Endodermal cell (in vitro differentiated cells): ENCODE data around the gene MAST2. TPM values are rescaled to one million over a fixed set of nuclear protein-coding genes. Genes with fewer than 3 reads are reported as not detected.

ENCODE experiments used
- DNase-seq: peaks from one replicate; pipeline ENCODE4 v3.0.0-alpha.2; 2017
- H3K27ac ChIP-seq: 2 replicates; pipeline ENCODE4 v1.5.1; 2013; ENCODE audit warnings: mild to moderate bottlenecking, low read depth, low read length, moderate library complexity
- H3K27me3 ChIP-seq: 2 replicates; pipeline ENCODE4 v1.6.1; 2013; ENCODE audit warnings: mild to moderate bottlenecking, low read length, moderate library complexity; ENCODE audit not compliant: insufficient read depth, control insufficient read depth, poor library complexity, severe bottlenecking
- H3K36me3 ChIP-seq: 2 replicates; pipeline ENCODE4 v1.7.0; 2013; ENCODE audit warnings: mild to moderate bottlenecking, low read length, moderate library complexity; ENCODE audit not compliant: control insufficient read depth, insufficient read depth
- H3K4me1 ChIP-seq: one replicate; pipeline ENCODE4 v1.7.0; 2013; ENCODE audit warnings: low read length; ENCODE audit not compliant: control insufficient read depth, insufficient read depth
- H3K4me3 ChIP-seq: 2 replicates; pipeline ENCODE4 v1.5.1; 2013; ENCODE audit warnings: mild to moderate bottlenecking, low read length, moderate library complexity
- H3K9ac ChIP-seq: 2 replicates; pipeline ENCODE4 v1.6.1; 2013; ENCODE audit warnings: mild to moderate bottlenecking, low read length, moderate library complexity; ENCODE audit not compliant: poor library complexity, severe bottlenecking; ENCODE audit errors: extremely low read depth
- H3K9me3 ChIP-seq: 2 replicates; pipeline ENCODE4 v1.6.1; 2013; ENCODE audit warnings: mild to moderate bottlenecking, low read length, moderate library complexity; ENCODE audit not compliant: control insufficient read depth
- H3K27ac Mint-ChIP-seq: 2 replicates; pipeline ENCODE4 v1.8.0; 2020; ENCODE audit warnings: mixed read lengths
- H3K27me3 Mint-ChIP-seq: 2 replicates; pipeline ENCODE4 v1.8.0; 2021; ENCODE audit warnings: mild to moderate bottlenecking, mixed read lengths; ENCODE audit not compliant: insufficient read depth
- H3K36me3 Mint-ChIP-seq: 2 replicates; pipeline ENCODE4 v1.8.0; 2020; ENCODE audit warnings: low read depth, mixed read lengths
- H3K4me1 Mint-ChIP-seq: 2 replicates; pipeline ENCODE4 v1.8.0; 2020; ENCODE audit warnings: mixed read lengths
- H3K4me3 Mint-ChIP-seq: 2 replicates; pipeline ENCODE4 v1.8.0; 2020; ENCODE audit warnings: mild to moderate bottlenecking, moderate library complexity, mixed read lengths
- H3K9me3 Mint-ChIP-seq: 2 replicates; pipeline ENCODE4 v1.8.0; 2020; ENCODE audit warnings: mild to moderate bottlenecking, mixed read lengths
- CTCF ChIP-seq: fragments of 200-600 bp; sonication (generic); conservative IDR thresholded peaks from 2 replicates; pipeline ENCODE4 v1.5.0; 2021; ENCODE audit warnings: antibody characterized with exemption, mild to moderate bottlenecking
- WGBS, 2 experiments: methylation state at CpG; one replicate each; pipeline versions ENCODE4 v1.1.5 to v1.1.7; 2013; ENCODE audit warnings: missing lambda C conversion rate in 2 of 2, mixed read lengths in 1 of 2; ENCODE audit not compliant: insufficient coverage in 1 of 2, insufficient read length in 1 of 2; 5-methylcytosine and 5-hydroxymethylcytosine counted together
- total RNA-seq, 2 donors: library from RNA; stranded (reverse); fragmentation: NEBNext Ultra II Directional in 1 of 2; extraction: Animal tissue kit (Norgen Biotek cat#: 25700) in 1 of 2; gene quantifications; 2 replicates in 1 of 2; 3 replicates in 1 of 2; pipeline ENCODE4 v1.2.1, GENCODE V29; 2021

The MAST2 gene
- total RNA-seq, 2 donors from 2014 or later: 46.3 to 60.7 TPM

- no peak for TF ChIP-seq CTCF
- Histone ChIP-seq H3K9ac (no peak overlapping the region), H3K27ac (no peak overlapping the region), H3K4me3 (no peak overlapping the region), H3K9me3 (no peaks in the 10 kb centered on the region), H3K36me3 (peaks cover 36% of the 10 kb centered on the region), H3K27me3 (no peaks in the 10 kb centered on the region), H3K4me1 (no peaks in the 10 kb centered on the region)
- Mint-ChIP-seq H3K9me3 (no peaks in the 10 kb centered on the region), H3K27ac (no peak overlapping the region), H3K4me3 (no peak overlapping the region), H3K4me1 (peaks cover 2% of the 10 kb centered on the region), H3K36me3 (peaks cover 35% of the 10 kb centered on the region), H3K27me3 (no peaks in the 10 kb centered on the region)
- no peak for DNase-seq
- WGBS, 2 experiments: 100% methylated on average over 1 of the region's 1 CpG; no CpG with 5 or more reads in 1 of the 2 experiments
Observed at GRCh38 chr1:46064708-46065107, 261.3 kb downstream of the MAST2 start.

- H3K4me1 Mint-ChIP-seq: peaks cover 2% of the 10 kb centered on the region
- peaks cover 32% of the 10 kb centered on the region for H3K36me3 Mint-ChIP-seq
- Histone ChIP-seq H3K36me3 (peaks cover 37% of the 10 kb centered on the region), H3K9ac (no peak overlapping the region), H3K27me3 (no peaks in the 10 kb centered on the region), H3K9me3 (no peaks in the 10 kb centered on the region), H3K4me1 (no peaks in the 10 kb centered on the region), H3K27ac (no peak overlapping the region), H3K4me3 (no peak overlapping the region)
- H3K4me3 Mint-ChIP-seq: no peak overlapping the region
- TF ChIP-seq CTCF: no peak
- H3K27ac Mint-ChIP-seq: no peak overlapping the region
- DNase-seq: no peak
- no peaks in the 10 kb centered on the region for H3K27me3 Mint-ChIP-seq
- no peaks in the 10 kb centered on the region for H3K9me3 Mint-ChIP-seq
Observed at GRCh38 chr1:46065405-46065804, 262.0 kb downstream of the MAST2 start.

- Mint-ChIP-seq H3K4me1 (peaks cover 10% of the 10 kb centered on the region), H3K36me3 (peaks cover 17% of the 10 kb centered on the region), H3K9me3 (no peaks in the 10 kb centered on the region), H3K27me3 (no peaks in the 10 kb centered on the region), H3K27ac (no peak overlapping the region), H3K4me3 (no peak overlapping the region)
- Histone ChIP-seq H3K4me3 (no peak overlapping the region), H3K36me3 (peaks cover 20% of the 10 kb centered on the region), H3K4me1 (no peaks in the 10 kb centered on the region), H3K9me3 (no peaks in the 10 kb centered on the region), H3K27ac (no peak overlapping the region), H3K9ac (no peak overlapping the region), H3K27me3 (no peaks in the 10 kb centered on the region)
- TF ChIP-seq CTCF: no peak
- WGBS, 2 experiments: 93% methylated on average over 1 of the region's 1 CpG; no CpG with 5 or more reads in 1 of the 2 experiments
- no peak for DNase-seq
Observed at GRCh38 chr1:46067652-46068051, 264.2 kb downstream of the MAST2 start.
